OCI-M1 (cell line): Measurements from ENCODE around the gene HSPA13.
"Not testable (repeated sequence)": the region's sequence is repeated elsewhere in the genome, so short reads cannot be mapped to it uniquely, and the experiment has no call there.

Experiments
- DNase-seq: peaks from one replicate; lab custom pipeline; 2025; lab: John Stamatoyannopoulos, UW

HSPA13 gene, protein sequence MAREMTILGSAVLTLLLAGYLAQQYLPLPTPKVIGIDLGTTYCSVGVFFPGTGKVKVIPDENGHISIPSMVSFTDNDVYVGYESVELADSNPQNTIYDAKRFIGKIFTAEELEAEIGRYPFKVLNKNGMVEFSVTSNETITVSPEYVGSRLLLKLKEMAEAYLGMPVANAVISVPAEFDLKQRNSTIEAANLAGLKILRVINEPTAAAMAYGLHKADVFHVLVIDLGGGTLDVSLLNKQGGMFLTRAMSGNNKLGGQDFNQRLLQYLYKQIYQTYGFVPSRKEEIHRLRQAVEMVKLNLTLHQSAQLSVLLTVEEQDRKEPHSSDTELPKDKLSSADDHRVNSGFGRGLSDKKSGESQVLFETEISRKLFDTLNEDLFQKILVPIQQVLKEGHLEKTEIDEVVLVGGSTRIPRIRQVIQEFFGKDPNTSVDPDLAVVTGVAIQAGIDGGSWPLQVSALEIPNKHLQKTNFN

DNA sequence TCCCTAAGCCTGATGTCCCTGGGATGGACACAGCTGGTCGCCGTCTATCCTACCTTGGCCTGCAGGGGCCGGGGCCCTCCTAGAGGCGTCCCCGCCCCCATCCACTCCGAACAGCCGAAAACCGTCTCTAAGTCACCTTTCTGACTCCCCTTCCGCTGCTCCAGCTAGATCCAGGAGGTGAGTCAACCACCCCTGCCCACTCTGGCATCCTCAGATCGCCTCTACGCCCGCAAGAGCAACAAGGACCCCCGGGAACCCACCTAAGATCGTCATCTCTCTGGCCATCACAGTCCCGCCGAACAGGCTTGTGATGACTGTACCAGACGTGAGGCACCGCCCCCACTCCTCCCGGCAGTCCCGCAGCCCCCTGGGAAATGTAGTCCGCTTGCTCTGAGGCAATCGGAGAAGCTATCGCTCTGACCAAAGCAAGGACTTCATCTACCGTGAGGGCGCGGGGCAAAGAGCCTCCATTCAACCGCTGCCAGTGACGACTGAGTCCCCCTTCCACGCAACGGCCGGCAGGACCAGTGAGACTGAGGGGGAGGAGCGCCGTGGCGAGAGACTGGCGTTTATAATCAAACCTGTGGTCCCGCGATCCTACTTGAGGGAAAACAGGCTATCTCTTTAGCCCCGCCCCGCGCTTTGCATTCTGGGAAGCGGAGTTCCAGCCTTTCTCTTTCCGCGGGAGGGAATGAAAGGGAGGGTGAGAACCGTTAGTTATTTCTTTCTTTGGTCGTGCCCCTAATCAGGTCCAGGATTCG, at the start of gene HSPA13:
Gene HSPA13, minus strand, starts transcription at position 312 of the 761 bp plus-strand sequence. Its CDS starts 27 bp downstream, at position 285.
- peak; percentile 100 for DNase-seq

DNA sequence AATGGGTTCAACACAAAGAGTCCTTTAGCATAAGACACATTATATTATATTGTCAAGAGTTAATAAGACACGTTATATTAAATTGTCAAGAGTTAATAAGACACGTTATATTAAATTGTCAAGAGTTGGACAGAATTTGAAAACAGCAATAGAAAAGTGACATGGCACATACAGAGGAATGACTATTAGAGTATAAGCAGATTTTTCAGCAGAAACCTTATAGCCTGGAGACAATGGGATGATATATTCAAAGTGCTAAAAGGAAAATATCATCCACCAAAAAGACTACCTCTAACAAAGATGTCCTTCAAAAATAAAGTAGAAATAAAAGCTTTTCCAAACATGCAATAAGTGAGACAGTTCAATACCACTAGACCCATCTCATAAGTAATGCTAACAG, 36.0 kb upstream of the HSPA13 start:
- no peak for DNase-seq

DNA sequence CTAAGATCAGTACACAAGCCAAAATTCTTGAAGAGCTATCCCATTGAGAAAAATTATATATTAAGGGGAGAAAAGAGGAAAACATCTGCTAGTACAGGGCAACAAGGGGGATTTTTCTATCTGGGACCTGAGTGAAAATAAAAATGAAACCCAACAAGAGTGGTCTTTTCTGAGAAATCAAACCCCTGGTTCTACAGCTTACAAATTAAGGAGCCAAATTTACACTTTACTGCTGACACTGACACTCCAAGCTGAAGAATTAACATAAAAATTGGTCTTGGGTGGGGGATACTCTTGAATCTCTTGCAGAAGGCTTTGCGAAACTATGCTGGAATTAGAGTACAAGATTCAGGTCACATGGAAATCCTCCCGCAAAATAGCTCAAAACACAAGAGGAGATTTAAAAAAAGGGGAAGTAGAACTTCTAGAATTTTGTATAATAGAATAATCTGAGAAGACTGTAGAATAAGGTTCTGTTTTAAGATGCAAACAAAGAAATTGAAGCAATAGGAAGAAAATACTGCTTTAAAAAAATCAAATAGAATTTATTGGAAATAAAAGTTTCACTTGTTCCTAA, 32.1 kb upstream of the HSPA13 start:
- peak; percentile 69 for DNase-seq

DNA sequence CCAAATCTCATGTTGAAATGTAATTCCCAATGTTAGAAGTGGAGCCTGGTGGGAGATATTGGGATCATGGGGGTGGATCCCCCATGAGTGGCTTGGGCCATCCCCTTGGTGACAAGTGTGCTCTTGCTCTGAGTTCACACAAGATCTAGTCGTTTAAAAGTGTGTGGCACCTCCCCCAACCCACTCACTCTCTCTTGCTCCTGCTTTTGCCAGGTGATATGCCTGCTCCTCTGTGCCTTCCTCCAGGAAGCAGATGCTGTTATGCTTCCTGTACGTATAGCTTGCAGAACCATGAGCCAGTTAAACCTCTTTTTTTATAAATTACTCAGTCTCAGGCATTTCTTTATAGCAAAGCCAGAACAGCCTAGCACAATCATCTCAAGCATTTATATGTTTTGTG, 23.0 kb upstream of the HSPA13 start:
- DNase-seq = no peak

DNA sequence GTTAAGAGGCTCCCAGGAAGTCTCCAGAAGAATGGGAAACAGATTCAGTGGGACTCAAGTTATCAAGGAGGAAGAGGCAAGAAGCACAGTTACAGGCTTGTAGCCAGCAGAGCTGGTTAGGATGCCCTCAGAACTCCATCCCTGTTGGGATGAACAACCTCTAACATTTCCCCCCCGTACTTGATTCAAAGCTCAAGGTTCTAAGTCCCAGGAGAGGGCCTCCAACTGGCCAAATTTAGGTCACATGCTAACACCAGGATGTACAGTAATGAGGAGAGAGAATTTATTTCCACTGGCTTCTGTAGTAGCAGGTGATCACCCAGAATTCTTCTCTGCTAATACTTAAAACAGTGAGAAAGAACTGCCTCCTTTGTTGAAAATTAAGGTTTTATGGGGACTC, 22.3 kb upstream of the HSPA13 start:
- no peak for DNase-seq

DNA sequence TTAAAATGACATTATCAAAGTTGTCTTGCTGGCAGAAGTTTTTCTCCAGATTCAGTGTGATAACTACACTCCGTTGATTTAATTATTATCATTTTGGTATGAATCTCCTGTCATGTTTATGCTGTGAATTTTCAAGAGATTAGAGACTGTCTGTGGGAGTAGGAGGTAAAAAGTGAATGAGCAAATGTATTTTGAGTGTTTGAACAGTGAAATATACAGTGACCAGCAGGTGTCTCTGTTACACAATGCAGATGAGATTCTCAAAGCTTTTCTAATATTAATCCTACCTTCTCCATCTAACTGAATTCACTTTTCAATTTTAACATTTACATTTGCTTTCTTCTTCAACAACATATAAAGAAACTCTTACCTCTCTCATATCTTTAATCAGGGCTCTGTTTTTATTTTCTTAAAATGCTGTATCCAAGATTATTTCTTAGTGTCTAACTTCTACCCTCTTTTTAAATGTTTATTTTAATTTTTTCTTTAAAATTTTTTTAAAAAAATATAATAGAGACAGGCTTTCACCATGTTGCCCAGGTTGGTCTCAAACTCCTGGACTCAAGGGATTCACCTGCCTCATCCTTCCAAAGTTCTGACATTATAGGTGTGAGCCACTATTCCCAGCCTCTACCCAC, 20.9 kb upstream of the HSPA13 start:
- DNase-seq = peak; percentile 76

DNA sequence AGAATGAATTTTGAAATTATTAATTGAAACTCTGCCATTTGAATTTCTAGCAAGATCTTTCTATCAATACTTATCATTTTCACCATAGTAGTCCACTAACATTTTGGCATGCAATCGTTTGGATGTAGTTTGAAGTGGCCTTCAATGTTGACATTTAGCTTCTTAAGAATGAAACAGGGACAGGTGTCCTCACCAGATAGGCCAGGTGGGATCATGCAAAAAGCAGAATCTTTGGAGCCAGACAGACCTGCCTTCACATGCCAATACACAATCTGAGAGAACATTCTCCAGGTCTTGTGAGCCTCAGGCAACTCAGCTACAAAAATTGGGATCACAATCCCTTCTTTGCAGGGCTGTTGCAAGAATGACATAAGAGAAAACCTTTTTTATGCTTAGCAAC, 18.3 kb upstream of the HSPA13 start:
- no peak for DNase-seq

DNA sequence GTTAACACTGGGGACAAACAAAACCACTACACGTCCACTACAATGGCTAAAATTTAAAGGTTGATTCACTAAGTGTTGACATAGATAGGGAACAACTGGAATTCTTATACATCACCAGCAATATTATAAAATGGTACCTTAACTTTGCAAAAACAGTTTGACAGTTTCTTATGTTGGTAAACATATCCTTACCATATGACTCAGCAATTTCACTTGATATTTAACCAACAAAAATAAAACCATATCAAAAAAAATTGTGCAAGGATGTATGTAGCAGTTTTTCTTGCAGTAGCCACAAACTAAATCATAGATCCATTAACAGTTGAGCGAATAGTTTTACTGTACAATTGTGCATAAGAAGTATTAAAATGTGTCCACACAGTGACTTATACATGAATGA, 5.3 kb upstream of the HSPA13 start:
- no peak for DNase-seq

DNA sequence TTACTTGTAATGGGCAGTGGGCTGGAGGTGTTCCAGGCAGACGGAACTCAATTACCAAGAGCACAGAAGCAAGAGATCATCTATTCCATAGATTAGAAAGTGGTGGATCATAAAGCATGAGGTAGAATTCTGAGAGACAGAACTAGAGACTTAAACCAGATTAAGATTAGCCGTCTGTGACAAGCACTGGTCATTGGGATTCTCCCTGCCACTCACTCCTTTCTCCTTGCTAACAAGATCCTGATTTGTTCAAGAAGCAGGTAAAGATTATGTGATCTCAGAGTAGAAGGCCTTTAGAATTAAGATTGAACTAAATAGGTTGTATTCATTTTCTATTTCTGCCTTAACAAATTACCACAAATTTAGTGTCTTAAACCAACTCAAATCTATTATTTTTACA, 1.5 kb upstream of the HSPA13 start:
- peak; percentile 60 for DNase-seq

DNA sequence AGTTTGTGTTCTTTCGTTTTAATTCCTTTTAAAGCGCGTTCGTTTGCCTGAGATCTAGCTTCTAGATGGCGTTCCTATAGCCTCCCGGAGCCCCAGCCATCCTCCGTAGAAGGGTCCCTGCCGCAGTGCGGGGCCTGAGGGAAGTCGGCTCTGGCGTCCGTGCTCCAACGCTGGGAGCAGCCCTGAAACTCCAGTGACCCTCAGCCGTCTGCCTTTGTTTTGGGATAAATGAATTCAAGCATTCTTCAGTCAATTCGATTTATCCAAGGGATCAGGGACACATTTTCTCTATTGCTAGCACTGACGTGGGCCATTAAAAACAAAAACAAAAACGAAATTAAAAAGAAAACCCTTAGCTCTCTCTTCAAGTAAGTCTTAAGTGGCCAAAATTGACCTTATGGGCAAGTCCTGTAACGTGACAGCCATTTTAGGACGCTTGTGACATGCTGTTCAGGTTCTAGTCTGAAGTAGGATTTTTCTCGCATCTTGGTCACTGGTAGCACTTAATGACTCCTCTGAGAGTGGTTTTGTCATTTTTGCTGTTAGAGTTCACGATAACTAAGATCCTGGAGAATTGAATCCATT, 742 bp upstream of the HSPA13 start:
- peak; percentile 85 for DNase-seq

DNA sequence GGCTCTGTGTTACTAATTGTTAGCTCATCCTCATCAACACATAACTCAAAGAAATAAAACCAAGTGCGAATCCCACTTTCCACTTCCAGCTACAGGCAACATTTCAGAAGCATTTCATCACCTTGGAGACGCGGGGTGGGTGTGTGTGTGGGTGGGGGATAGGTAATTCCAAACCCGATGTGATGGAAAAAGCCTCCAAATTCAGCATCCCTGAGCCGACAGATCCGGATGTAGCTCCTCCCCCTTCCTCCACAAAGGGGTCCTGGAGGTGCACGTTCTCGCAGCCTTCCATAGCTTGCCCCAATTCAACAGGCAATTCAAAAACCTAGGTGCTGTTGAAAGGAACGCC, 486 bp downstream of the HSPA13 start:
- DNase-seq = peak; percentile 61

DNA sequence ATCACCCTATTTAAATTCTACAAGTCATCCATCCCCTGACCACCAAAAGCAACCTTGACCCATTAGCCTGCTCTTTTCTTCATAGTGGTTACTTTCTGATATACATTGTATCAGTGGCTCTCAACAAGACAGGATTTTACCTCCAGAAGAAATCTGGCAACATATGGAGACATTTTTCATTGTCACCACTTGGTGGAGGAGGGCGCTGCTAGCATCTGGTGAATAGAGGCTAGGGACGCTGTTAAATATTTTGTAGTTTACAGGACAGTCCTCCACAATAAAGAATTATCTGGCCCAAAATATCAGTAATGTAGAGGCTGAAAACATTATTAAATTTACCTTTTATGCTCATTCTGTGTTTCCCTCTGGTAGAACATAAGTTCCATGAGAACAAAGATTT, 6.1 kb downstream of the HSPA13 start:
- DNase-seq = no peak

DNA sequence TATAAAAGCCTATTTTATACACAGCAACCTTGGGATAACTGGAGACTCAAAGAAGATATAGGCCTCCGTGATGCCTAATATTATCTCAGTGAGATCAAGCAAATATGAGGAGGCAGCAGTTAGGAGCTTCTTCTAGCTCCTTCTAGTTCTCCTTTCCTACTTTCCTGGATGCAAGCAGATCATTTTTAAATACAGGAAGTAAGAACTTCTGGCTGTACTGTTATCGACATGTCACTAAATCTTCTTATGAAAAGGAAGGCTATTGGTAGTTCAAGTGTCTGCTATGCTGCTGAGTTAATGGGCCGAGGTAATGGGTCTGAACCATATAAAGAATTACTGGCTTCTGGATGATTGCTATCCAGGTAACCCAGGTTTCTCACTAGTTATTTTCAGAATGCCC, 15.9 kb downstream of the HSPA13 start:
- DNase-seq = peak; percentile 44

DNA sequence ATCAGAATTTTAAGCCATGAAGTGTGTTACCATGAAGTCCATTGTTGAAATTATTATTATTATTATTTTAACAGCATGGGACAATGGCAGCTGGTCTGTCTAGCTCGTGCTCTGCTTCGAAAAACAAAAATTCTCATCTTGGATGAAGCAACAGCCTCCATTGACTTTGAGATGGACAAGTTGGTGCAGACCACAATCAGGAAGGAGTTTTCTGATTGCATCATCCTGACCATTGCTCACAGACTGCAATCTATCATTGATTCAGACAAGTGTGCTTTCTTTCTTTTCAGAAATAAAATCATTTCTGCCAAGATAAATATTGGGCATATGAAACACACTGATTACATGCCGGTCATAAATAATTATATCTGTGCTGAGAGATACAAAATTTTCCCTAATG, 21.0 kb downstream of the HSPA13 start:
- peak; percentile 73 for DNase-seq

DNA sequence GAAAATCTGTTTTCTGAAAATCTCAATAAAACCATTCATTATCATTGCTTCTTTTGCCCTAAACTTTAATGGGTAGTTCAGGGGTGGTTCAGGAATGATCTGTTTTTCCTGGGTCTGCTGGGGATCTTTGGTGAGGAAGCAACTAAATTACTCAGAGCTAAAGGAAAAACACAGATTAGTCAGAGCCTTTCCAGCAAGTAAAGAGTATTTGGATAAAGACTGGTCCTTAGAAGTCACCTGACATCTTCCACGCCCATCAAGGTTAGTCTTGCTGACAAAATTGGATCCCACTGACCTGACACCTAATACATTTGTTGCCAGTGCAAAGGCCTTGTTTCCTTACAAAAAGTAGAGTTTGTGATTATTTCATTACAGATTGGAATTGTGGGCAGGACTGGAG, 24.2 kb downstream of the HSPA13 start:
- no peak for DNase-seq

DNA sequence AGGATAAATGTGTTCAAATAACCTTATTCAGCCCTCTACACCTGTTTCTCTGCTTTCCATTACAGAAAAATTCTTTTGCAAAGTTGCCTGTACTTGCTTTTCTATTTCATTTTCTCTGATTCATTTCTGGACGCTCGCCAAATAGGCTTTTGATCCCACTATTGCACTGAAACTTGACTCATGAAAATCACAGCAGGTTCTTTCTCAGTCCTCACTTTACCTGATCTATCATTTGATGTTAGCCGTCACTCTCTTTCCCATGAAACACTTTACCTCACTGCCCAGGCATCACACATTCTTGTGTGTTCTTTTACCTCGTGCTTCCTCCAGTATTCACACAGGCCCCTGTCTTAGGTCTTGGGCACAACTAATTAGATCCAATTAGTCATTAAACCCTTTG, 26.2 kb downstream of the HSPA13 start:
- no peak for DNase-seq

DNA sequence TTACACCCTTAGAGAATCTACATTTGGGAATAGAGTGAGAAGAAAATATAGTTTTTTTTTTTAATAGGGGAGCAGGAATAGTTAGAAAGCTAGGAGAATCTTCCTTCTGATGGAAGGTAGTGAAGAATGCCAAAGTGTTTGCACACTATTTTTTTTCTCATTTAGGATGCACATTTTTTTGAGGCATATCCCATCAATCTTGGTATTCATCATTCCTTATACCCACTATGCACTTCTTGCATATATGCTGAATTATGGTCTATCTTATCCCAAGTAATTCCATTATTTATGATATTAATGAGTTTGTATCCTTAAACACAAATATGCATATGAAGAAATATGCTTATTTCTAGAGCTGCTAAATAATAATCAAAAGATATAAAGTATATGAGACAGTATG, 28.4 kb downstream of the HSPA13 start:
- DNase-seq = no peak

DNA sequence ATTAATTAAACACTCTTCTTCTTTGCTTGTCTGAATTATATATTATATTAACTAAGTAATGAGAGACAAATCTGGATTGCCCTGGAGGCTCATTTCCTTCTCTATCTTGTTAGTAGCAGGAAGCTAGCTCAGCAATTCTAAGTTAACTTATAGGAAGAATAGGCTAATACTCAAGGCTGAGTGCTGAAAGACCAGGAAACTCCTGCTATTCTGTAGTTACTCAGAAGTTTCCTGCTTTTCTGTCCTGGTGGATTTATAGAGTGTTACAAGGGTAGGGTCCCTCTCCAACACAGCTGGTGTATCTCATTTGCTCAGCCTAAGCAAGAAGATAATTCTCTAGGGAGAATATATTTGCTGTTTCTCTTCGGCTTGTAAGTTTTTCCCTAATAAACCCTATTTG, 29.2 kb downstream of the HSPA13 start:
- no peak for DNase-seq

DNA sequence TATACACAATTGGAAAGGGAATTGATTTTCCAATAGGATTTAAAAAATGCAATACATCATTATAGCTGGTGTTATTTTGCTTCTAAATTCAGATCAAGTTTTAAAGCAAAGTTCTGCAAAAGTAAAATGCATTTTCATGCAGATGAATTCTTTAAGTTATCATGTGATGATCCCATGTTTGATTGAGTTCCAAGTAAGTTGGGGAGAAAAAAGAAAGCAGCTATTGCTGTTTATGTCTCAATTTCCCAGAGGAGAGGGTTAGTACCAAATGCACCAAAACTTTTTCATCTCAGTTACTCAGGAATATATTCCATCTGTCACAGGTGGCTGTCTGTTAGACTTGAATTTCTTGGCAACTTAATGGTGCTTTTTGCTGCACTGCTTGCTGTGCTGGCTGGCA, 29.7 kb downstream of the HSPA13 start:
- no peak for DNase-seq

DNA sequence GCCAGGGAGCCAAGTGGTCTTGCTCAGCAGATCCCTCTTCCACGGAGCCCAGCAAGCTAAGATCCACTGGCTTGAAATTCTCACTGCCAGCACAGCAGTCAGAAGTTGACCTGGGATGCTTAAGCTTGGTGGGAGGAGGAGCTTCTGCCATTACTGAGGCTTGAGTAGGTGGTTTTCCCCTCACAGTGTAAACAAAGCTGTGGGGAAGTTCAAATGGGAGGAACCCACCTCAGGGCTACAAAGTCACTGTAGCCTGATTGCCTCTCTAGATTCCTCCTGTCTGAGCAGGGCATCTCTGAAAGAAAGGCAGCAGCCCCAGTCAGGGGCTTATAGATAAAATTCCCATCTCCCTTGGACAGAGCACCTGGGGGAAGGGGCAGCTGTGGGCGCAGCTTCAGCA, 55.6 kb downstream of the HSPA13 start:
- not testable (repeated sequence) for DNase-seq

DNA sequence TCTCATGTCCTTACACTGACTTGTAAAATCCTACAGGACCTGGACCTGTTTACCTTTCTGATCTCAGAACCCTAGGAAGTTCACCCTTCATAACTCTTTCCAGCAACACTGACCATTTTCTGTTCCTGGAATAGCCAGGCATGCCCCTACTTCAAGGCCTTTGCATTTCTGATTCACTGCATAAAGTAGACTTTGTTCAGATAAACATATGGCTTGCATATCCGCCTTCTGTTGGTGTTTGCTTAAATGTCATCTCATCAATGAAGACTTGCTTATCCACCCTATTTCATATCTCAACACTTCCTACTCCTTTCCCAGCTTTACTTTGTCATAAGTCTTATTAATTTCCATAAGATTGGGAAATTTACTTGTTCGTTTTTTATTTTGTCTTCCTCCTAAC, 57.4 kb downstream of the HSPA13 start:
- DNase-seq = no peak
